Mesothelial cell of epicardium (in vitro differentiated cells): ENCODE results near the gene STAC2. TPM values are rescaled to one million over a fixed set of nuclear protein-coding genes. Genes with fewer than 3 reads are reported as not detected.
A peak's percentile ranks its signal among the peaks of the same experiment; 100 is the strongest.

ENCODE experiments used
- DNase-seq, 2 experiments: peaks; one replicate each; pipeline ENCODE4 v3.0.0; 2021; ENCODE audit warnings: low spot score in 2 of 2; ENCODE audit not compliant: unreplicated experiment in 2 of 2
- H3K27ac Mint-ChIP-seq: 2 replicates; pipeline ENCODE4 v1.8.0; 2021; ENCODE audit warnings: mixed read lengths
- H3K27me3 Mint-ChIP-seq: 2 replicates; pipeline ENCODE4 v1.8.0; 2021; ENCODE audit warnings: low read depth, mixed read lengths
- H3K36me3 Mint-ChIP-seq: 2 replicates; pipeline ENCODE4 v1.8.0; 2021; ENCODE audit warnings: mixed read lengths
- H3K4me1 Mint-ChIP-seq: 2 replicates; pipeline ENCODE4 v1.8.0; 2021; ENCODE audit warnings: mixed read lengths
- H3K4me3 Mint-ChIP-seq: 2 replicates; pipeline ENCODE4 v1.8.0; 2021; ENCODE audit warnings: mild to moderate bottlenecking, moderate library complexity, mixed read lengths
- H3K9me3 Mint-ChIP-seq: 2 replicates; pipeline ENCODE4 v1.8.0; 2021; ENCODE audit warnings: mixed read lengths
- CTCF ChIP-seq: fragments of 200-600 bp; sonication (generic); IDR thresholded peaks from one replicate; pipeline ENCODE4 v1.5.0; 2021; ENCODE audit warnings: antibody characterized with exemption; ENCODE audit not compliant: unreplicated experiment
- total RNA-seq: library from RNA; stranded (reverse); gene quantifications from 3 replicates; pipeline ENCODE4 v1.2.1, GENCODE V29; 2021

STAC2 gene
- total RNA-seq, 1 donor from 2014 or later = 0.63 TPM

GRCh38 chr17:39210093-39210434 is 15.7 kb downstream of the STAC2 start:
- H3K27ac Mint-ChIP-seq = no peak overlapping the region
- no peaks in the 10 kb centered on the region for H3K36me3 Mint-ChIP-seq
- peaks cover 75% of the 10 kb centered on the region for H3K27me3 Mint-ChIP-seq
- peaks cover 2% of the 10 kb centered on the region for H3K4me1 Mint-ChIP-seq
- peak overlapping the region; percentile 34 for H3K4me3 Mint-ChIP-seq
- DNase-seq = no peak
- no peaks in the 10 kb centered on the region for H3K9me3 Mint-ChIP-seq
- no peak for TF ChIP-seq CTCF

DNA sequence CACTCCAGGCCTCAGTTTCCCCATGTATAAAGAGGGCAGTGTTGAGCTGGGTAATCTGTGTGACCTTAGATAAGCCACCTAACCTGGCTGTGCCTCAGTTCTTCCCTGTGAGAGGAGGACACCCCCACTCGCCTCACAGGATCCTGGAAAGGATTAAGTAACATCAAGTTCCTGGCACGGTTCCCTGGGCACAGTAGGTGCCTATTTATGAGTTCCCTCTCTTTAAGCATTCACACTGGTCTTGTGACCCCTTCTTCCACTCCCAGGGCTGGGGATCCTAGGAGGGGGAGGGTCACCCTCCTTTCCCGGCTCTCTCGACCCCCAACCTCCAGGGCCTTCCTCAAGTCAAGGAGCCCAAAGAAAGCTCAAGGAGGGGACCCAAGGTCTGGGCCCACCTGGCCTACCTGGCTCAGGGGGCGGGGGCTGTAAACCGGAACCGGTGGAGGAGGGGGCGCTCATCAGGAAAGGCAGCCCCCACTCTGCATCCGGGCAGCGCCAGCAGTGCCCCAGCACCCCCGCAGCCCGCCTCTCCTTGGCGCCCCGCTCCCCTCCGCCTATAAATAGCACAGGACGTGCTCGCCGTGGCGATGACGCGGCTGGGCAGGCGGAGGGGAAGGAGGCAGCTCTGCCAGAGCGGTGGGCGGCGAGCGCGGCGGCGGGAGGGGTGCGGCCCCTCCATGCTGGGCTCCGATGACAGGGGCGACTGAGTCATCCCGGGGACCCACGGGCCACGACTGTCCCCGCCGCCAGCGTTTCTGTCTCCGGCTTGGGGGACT is 16.2 kb downstream of the STAC2 start:
- Mint-ChIP-seq H3K27ac (no peak overlapping the region), H3K9me3 (no peaks in the 10 kb centered on the region), H3K36me3 (peaks cover 5% of the 10 kb centered on the region), H3K4me1 (peaks cover 2% of the 10 kb centered on the region), H3K4me3 (no peak overlapping the region), H3K27me3 (peaks cover 69% of the 10 kb centered on the region)
- peak in 1 of 2 experiments; percentile 56 for DNase-seq
- TF ChIP-seq CTCF = no peak

DNA sequence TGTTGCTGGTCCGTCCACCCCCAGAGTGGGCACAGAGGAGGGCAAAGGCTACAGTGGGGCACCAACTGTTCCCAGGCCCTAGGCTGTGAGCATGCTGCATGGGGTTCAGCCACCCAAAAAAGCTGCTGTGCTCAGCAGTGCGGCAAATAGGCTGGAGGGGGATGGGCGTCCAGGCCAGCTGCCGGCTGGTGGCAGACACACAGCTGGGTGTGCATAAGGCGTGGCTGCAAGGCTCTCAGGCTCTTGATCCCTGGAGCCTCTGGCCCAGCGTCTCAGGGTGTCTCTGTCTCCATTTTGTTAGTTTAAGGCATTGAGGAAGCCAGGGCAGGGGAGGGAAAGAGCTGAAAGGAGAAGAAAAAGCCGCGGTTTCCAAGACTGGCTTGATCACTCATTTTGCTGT is 16.9 kb downstream of the STAC2 start:
- no peak for TF ChIP-seq CTCF
- H3K36me3 Mint-ChIP-seq = peaks cover 8% of the 10 kb centered on the region
- peaks cover 63% of the 10 kb centered on the region for H3K27me3 Mint-ChIP-seq
- H3K4me1 Mint-ChIP-seq = peaks cover 2% of the 10 kb centered on the region
- H3K27ac Mint-ChIP-seq = no peak overlapping the region
- no peak overlapping the region for H3K4me3 Mint-ChIP-seq
- H3K9me3 Mint-ChIP-seq = no peaks in the 10 kb centered on the region
- no peak for DNase-seq

DNA sequence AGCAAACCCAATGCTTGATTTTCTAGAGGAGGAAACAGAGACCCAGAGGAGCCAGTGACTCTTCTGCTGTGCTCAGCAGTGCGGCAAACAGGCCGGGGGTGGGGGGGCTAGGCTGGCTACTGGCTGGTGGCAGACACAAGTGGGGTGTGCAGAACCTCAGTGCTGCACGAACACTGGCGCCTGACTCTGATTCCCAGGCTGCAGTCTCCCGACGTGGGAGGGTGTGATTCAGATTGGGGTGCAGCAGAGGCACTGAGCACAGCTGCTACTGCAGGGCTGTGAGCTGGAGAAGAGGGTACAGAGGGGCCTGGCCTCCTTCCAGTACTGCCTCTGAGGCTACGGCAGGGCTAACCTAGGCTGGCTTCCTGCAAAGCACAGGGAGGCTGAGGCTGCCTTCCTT is 17.6 kb downstream of the STAC2 start:
- peaks cover 2% of the 10 kb centered on the region for H3K4me1 Mint-ChIP-seq
- H3K9me3 Mint-ChIP-seq = no peaks in the 10 kb centered on the region
- no peak for DNase-seq
- H3K4me3 Mint-ChIP-seq = no peak overlapping the region
- H3K36me3 Mint-ChIP-seq = peaks cover 14% of the 10 kb centered on the region
- TF ChIP-seq CTCF = no peak
- H3K27me3 Mint-ChIP-seq = peaks cover 57% of the 10 kb centered on the region
- H3K27ac Mint-ChIP-seq = no peak overlapping the region

- DNase-seq = no peak
- Mint-ChIP-seq H3K4me3 (no peak overlapping the region), H3K36me3 (peaks cover 24% of the 10 kb centered on the region), H3K27me3 (peaks cover 26% of the 10 kb centered on the region), H3K9me3 (no peaks in the 10 kb centered on the region), H3K27ac (no peak overlapping the region), H3K4me1 (peaks cover 22% of the 10 kb centered on the region)
- TF ChIP-seq CTCF = no peak
These were observed 20.6 kb downstream of the STAC2 start for GRCh38 chr17:39205112-39205526.
